ENCODE results near the gene BYSL. TPM values are rescaled to one million over a fixed set of nuclear protein-coding genes. Genes with fewer than 3 reads are reported as not detected.

BYSL gene
- total and polyA plus RNA-seq, 9 of the 15 experiments (the other 6 are each of a cell fraction or from before 2014, with no cell fraction given) = 22.2 to 92.3 (median 53.4) TPM

- TF ChIP-seq TCFL5 (CRISPR knock-in tag; conservative IDR thresholded peaks at IDR 0.05) (no peak), ZNF586 (CRISPR knock-in tag; conservative IDR thresholded peaks at IDR 0.05) (no peak), FOXP1 (CRISPR knock-in tag; IDR thresholded peaks at IDR 0.05) (no peak), ERF (CRISPR knock-in tag; IDR thresholded peaks at IDR 0.05) (no peak), USF1 (CRISPR knock-in tag; IDR thresholded peaks at IDR 0.05) (0 out of 2 replicates have a peak, but pooled peaks have one; percentile 28), MAX (CRISPR knock-in tag; IDR thresholded peaks at IDR 0.05) (peak; percentile 85), KDM4B (IDR thresholded peaks at IDR 0.05; ENCODE audit: borderline replicate concordance in 2 of 2, low read depth in 1 of 2) (no peak; a peak in 1 of 4 replicates), GTF2E2 (tag; IDR thresholded peaks at IDR 0.05) (peak; percentile 15; the same call in 1 of the 2 replicates), HOMEZ (CRISPR knock-in tag; IDR thresholded peaks at IDR 0.05) (no peak), HDAC3 (IDR thresholded peaks at IDR 0.05; ENCODE audit: borderline replicate concordance, partially characterized antibody) (no peak), FOXK2 (conservative IDR thresholded peaks at IDR 0.05 in 1 of 2, IDR thresholded peaks at IDR 0.05 in 1 of 2; ENCODE audit: low read depth in 2 of 2) (0 out of 4 replicates have a peak, but pooled peaks of 1 of the 2 experiments have one; percentile 4), ETV5 (CRISPR knock-in tag; IDR thresholded peaks at IDR 0.05; ENCODE audit: low read depth) (peak; percentile 4; the same call in 1 of the 2 replicates), SREBF1 (IDR thresholded peaks at IDR 0.05; ENCODE audit: borderline replicate concordance, low read depth, low read length) (no peak), CHCHD3 (CRISPR knock-in tag; IDR thresholded peaks at IDR 0.05) (0 out of 2 replicates have a peak, but pooled peaks have one; percentile 55), ZNF311 (CRISPR knock-in tag; IDR thresholded peaks at IDR 0.05) (no peak)
- TF ChIP-seq, protein P1, sequence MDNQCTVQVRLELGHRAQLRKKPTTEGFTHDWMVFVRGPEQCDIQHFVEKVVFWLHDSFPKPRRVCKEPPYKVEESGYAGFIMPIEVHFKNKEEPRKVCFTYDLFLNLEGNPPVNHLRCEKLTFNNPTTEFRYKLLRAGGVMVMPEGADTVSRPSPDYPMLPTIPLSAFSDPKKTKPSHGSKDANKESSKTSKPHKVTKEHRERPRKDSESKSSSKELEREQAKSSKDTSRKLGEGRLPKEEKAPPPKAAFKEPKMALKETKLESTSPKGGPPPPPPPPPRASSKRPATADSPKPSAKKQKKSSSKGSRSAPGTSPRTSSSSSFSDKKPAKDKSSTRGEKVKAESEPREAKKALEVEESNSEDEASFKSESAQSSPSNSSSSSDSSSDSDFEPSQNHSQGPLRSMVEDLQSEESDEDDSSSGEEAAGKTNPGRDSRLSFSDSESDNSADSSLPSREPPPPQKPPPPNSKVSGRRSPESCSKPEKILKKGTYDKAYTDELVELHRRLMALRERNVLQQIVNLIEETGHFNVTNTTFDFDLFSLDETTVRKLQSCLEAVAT (IDR thresholded peaks at IDR 0.05) = peak in 1 of 2 experiments; percentile 37; a peak in 1 of 4 replicates
- TF ChIP-seq, protein P2, sequence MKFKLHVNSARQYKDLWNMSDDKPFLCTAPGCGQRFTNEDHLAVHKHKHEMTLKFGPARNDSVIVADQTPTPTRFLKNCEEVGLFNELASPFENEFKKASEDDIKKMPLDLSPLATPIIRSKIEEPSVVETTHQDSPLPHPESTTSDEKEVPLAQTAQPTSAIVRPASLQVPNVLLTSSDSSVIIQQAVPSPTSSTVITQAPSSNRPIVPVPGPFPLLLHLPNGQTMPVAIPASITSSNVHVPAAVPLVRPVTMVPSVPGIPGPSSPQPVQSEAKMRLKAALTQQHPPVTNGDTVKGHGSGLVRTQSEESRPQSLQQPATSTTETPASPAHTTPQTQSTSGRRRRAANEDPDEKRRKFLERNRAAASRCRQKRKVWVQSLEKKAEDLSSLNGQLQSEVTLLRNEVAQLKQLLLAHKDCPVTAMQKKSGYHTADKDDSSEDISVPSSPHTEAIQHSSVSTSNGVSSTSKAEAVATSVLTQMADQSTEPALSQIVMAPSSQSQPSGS (CRISPR knock-in tag; IDR thresholded peaks at IDR 0.05) = no peak
- TF ChIP-seq, protein P3, sequence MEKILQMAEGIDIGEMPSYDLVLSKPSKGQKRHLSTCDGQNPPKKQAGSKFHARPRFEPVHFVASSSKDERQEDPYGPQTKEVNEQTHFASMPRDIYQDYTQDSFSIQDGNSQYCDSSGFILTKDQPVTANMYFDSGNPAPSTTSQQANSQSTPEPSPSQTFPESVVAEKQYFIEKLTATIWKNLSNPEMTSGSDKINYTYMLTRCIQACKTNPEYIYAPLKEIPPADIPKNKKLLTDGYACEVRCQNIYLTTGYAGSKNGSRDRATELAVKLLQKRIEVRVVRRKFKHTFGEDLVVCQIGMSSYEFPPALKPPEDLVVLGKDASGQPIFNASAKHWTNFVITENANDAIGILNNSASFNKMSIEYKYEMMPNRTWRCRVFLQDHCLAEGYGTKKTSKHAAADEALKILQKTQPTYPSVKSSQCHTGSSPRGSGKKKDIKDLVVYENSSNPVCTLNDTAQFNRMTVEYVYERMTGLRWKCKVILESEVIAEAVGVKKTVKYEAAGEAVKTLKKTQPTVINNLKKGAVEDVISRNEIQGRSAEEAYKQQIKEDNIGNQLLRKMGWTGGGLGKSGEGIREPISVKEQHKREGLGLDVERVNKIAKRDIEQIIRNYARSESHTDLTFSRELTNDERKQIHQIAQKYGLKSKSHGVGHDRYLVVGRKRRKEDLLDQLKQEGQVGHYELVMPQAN (IDR thresholded peaks at IDR 0.05; ENCODE audit: borderline replicate concordance) = peak; percentile 63
Measured at GRCh38 chr6:41939848-41940758, 18.8 kb downstream of the BYSL start (continued).
